Fibroblast of villous mesenchyme (primary cell): Measurements from ENCODE around the gene SLC22A23. TPM values are rescaled to one million over a fixed set of nuclear protein-coding genes. Genes with fewer than 3 reads are reported as not detected.

ENCODE experiments used
- DNase-seq: peaks from one replicate; pipeline ENCODE4 v3.0.0-alpha.2; 2010; ENCODE audit warnings: low read depth
- H3K4me3 ChIP-seq: 2 replicates; pipeline ENCODE4 v1.5.1; 2011; ENCODE audit warnings: low read depth, mild to moderate bottlenecking, low read length
- CTCF ChIP-seq: IDR thresholded peaks from 2 replicates; pipeline ENCODE4 v1.5.1; 2012; ENCODE audit warnings: low read depth, mild to moderate bottlenecking, low read length; ENCODE audit not compliant: insufficient read depth
- total RNA-seq: library from RNA; depleted of rRNA; stranded (reverse); fragments of >200 nt; gene quantifications from 2 replicates; pipeline ENCODE4 v1.2.3, GENCODE V29; 2012

SLC22A23 gene
- total RNA-seq, 1 donor = 2.2 TPM

- DNase-seq = no peak
- no peak for TF ChIP-seq CTCF
- no peak overlapping the region for H3K4me3 ChIP-seq
These were observed 180.4 kb downstream of the SLC22A23 start for GRCh38 chr6:3276174-3277167.

DNA sequence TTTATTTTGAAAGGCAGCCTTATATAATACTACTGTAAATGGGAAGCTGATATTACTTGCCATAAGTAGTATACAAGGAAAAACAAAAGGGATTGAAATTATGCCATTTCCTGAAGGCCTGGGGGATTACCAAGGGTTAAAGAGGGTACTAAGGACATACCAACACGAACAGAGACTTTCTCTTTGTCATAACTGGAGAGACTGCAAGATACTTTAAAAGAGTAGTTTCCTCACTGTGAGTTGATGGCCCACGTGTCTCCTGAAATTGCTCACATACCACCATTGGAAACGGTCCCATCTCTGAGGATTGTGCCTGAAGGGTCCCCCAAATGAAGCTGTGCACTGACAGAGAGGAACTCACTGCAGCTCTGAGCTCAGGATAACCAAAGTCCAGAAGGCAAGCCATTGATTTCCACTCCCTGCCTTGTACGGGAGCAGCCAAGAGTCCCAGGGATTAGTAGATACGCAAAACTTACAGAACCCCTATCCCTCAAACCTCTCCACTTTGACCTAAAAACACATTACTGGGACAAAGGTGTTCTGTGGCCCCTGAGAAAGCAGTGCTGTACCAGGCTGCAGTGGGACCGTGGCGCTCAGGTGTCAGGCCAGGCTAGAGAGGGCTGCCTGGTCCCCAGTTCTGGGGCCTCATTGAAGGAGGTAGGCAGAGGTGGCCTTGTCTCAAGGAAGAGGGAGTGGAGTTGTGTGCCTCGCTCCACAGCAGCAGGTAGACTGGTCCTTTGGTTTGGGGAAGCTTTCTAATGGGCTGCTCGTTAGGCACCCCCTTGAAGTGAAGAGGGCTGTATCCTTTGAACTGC, 182.9 kb downstream of the SLC22A23 start:
- no peak overlapping the region for H3K4me3 ChIP-seq
- no peak for TF ChIP-seq CTCF
- DNase-seq = no peak

DNA sequence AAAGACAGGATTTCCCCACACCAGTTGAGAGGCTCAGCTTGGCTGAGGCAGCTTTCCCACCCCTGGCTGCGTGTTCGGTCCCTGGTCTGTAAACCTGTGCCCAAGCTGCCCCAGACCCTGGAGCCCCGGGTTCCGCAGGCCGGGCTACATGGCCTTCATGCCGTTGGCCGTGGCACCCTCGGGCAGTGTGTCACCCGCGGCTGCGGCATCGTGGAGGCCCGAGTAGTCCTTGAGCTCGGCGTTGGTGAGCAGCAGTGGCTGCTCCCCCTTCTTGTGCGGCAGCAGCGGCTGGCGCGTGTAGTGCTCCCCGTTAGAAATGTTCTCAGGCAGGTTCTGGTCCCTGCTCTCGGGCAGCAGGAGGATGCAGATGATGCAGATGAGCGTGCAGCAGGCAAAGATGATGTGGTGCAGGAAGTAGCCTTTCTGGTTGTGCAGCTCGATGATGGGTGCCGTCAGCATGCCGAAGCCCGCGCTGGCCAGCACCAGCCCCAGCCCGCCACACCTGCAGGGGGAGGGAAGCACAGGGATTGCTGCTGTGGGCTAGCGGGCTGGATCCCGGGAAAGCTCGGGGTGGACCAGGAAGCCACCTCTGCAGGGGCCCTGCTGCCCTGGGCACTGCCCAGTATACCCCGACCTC, 183.8 kb downstream of the SLC22A23 start:
- no peak overlapping the region for H3K4me3 ChIP-seq
- TF ChIP-seq CTCF = no peak
- DNase-seq = no peak

GRCh38 chr6:3271756-3272155, 185.1 kb downstream of the SLC22A23 start:
- DNase-seq = no peak
- no peak for TF ChIP-seq CTCF
- no peak overlapping the region for H3K4me3 ChIP-seq

- no peak overlapping the region for H3K4me3 ChIP-seq
- no peak for TF ChIP-seq CTCF
- DNase-seq = no peak
These were observed 186.6 kb downstream of the SLC22A23 start for GRCh38 chr6:3270258-3270657.

- TF ChIP-seq CTCF = no peak
- H3K4me3 ChIP-seq = no peak overlapping the region
- DNase-seq = peak; percentile 4
These were observed 187.4 kb downstream of the SLC22A23 start for GRCh38 chr6:3269281-3269975.
